A549 (cell line): ENCODE results near the gene ZNF841. TPM values are rescaled to one million over a fixed set of nuclear protein-coding genes. Genes with fewer than 3 reads are reported as not detected.

ENCODE experiments used
- ATAC-seq, 2 experiments: fragments of 200-7000 bp in 1 of 2; fragments of >200 bp in 1 of 2; cut with Nextera tagmentation in 1 of 2; cut with Tn5 transposase in 1 of 2; 3 replicates each; pipeline versions ENCODE4 v1.8.0 to v1.9.1; 2018 to 2020; ENCODE audit warnings: mild to moderate bottlenecking in 1 of 2, moderate library complexity in 1 of 2
- CTCF ChIA-PET: fragments of 300-600 bp; sonication (Branson Sonifier 250); formaldehyde crosslinking; extraction: SDS; loops from one replicate; lab custom pipeline; 2021; ENCODE audit warnings: antibody characterized with exemption, inconsistent platforms; lab: Yijun Ruan, JAX
- POLR2A ChIA-PET: fragments of 350-600 bp; formaldehyde crosslinking; extraction: SDS; loops from one replicate; lab custom pipeline; 2021; ENCODE audit warnings: antibody characterized with exemption, inconsistent platforms; lab: Yijun Ruan, JAX
- DNase-seq, 2 experiments: peaks; one replicate each; pipeline versions ENCODE4 v3.0.0 to v3.0.0-alpha.2; 2011 to 2016; ENCODE audit warnings: low read depth in 1 of 2, low spot score in 1 of 2
- FAIRE-seq: peaks from 2 replicates; lab custom pipeline; 2011; peaks lifted over from hg19 to GRCh38; lab: Jason Lieb, UNC
- H3K27ac ChIP-seq, 2 experiments: fragments of >200 bp; sonication (Bioruptor Twin); formaldehyde crosslinking; 3 replicates each; pipeline ENCODE4 v1.5.1; 2016 to 2017
- H3K4me1 ChIP-seq: fragments of >200 bp; sonication (Bioruptor Twin); formaldehyde crosslinking; 3 replicates; pipeline ENCODE4 v1.6.1; 2016
- H3K4me2 ChIP-seq: fragments of >200 bp; sonication (Bioruptor Twin); formaldehyde crosslinking; 3 replicates; pipeline ENCODE4 v1.6.1; 2016
- H3K4me3 ChIP-seq: fragments of >200 bp; sonication (Bioruptor Twin); formaldehyde crosslinking; 3 replicates; pipeline ENCODE4 v1.5.1; 2016
- H3K9me3 ChIP-seq: fragments of >200 bp; sonication (Bioruptor Twin); formaldehyde crosslinking; 3 replicates; pipeline ENCODE4 v1.6.1; 2016
- ATOH8 ChIP-seq: fragments of 250-450 bp; sonication (Bioruptor Pico); IDR thresholded peaks from 2 replicates; pipeline ENCODE4 v1.5.0; 2020; ENCODE audit warnings: low read depth, mild to moderate bottlenecking, moderate library complexity
- BHLHE40 ChIP-seq: IDR thresholded peaks from 2 replicates; pipeline ENCODE4 v1.6.1; 2012; ENCODE audit warnings: low read depth, low read length, inconsistent platforms
- CEBPB ChIP-seq, 2 experiments: fragments of >200 bp in 1 of 2; sonication (Bioruptor Twin) in 1 of 2; formaldehyde crosslinking in 1 of 2; IDR thresholded peaks; 2 replicates each; pipeline ENCODE4 v1.6.1; 2012 to 2016
- CHD2 ChIP-seq: fragments of 150-350 bp; IDR thresholded peaks from 2 replicates; pipeline ENCODE4 v1.6.1; 2014; ENCODE audit warnings: low read length; ENCODE audit not compliant: partially characterized antibody
- CTCF ChIP-seq: fragments of >200 bp; sonication (Bioruptor Twin); formaldehyde crosslinking; IDR thresholded peaks from 3 replicates; pipeline ENCODE4 v1.5.1; 2016
- EHF ChIP-seq: fragments of 250-450 bp; sonication (Bioruptor Pico); IDR thresholded peaks from 2 replicates; pipeline ENCODE4 v1.5.0; 2020; ENCODE audit warnings: mild to moderate bottlenecking
- FOSL2 ChIP-seq, 2 experiments: fragments of 450-650 bp in 1 of 2; fragments of >200 bp in 1 of 2; sonication (Bioruptor Twin) in 1 of 2; formaldehyde crosslinking; IDR thresholded peaks; 2 replicates each; pipeline versions ENCODE4 v1.5.0 to v1.6.1; 2016 to 2020; ENCODE audit warnings: mild to moderate bottlenecking in 1 of 2, moderate library complexity in 1 of 2
- FOXS1 ChIP-seq: fragments of 250-450 bp; sonication (Bioruptor Pico); IDR thresholded peaks from 2 replicates; pipeline ENCODE4 v1.5.0; 2020; ENCODE audit warnings: mild to moderate bottlenecking, moderate library complexity
- HEYL ChIP-seq: fragments of 250-450 bp; sonication (Bioruptor Pico); IDR thresholded peaks from 2 replicates; pipeline ENCODE4 v1.8.0; 2021; ENCODE audit warnings: mild to moderate bottlenecking, moderate library complexity
- HOXB5 ChIP-seq: fragments of 250-450 bp; sonication (Bioruptor Pico); IDR thresholded peaks from 2 replicates; pipeline ENCODE4 v1.5.0; 2020; ENCODE audit warnings: mild to moderate bottlenecking, moderate library complexity
- JUN ChIP-seq, 2 experiments: fragments of >200 bp; sonication (Bioruptor Twin); formaldehyde crosslinking; IDR thresholded peaks; 2 replicates in 1 of 2; 3 replicates in 1 of 2; pipeline ENCODE4 v1.6.1; 2016 to 2017
- JUNB ChIP-seq: fragments of >200 bp; sonication (Bioruptor Twin); formaldehyde crosslinking; IDR thresholded peaks from 2 replicates; pipeline ENCODE4 v1.6.1; 2016
- KDM5A ChIP-seq: fragments of 200-600 bp; sonication (generic); IDR thresholded peaks from 2 replicates; pipeline ENCODE4 v1.6.1; 2016; ENCODE audit warnings: antibody characterized with exemption, mild to moderate bottlenecking
- MYC ChIP-seq: IDR thresholded peaks from 2 replicates; pipeline ENCODE4 v1.6.1; 2012; ENCODE audit warnings: mild to moderate bottlenecking, inconsistent platforms, low read length, improper control_type of control experiment, borderline replicate concordance
- PHF8 ChIP-seq: fragments of 200-600 bp; sonication (generic); IDR thresholded peaks from 2 replicates; pipeline ENCODE4 v1.6.1; 2016; ENCODE audit warnings: low read depth, mild to moderate bottlenecking, antibody characterized with exemption, moderate library complexity, borderline replicate concordance
- RARB ChIP-seq: fragments of 250-450 bp; sonication (Bioruptor Pico); IDR thresholded peaks from 2 replicates; pipeline ENCODE4 v1.8.0; 2021; ENCODE audit warnings: mild to moderate bottlenecking, moderate library complexity
- RCOR1 ChIP-seq: fragments of 150-350 bp; IDR thresholded peaks from 2 replicates; pipeline ENCODE4 v1.6.1; 2014; ENCODE audit warnings: antibody characterized with exemption, low read length, low read depth
- REST ChIP-seq: fragments of 200-600 bp; sonication (generic); IDR thresholded peaks from 2 replicates; pipeline ENCODE4 v1.6.1; 2016; ENCODE audit warnings: antibody characterized with exemption, mild to moderate bottlenecking, moderate library complexity
- TFCP2L1 ChIP-seq: fragments of 250-450 bp; sonication (Bioruptor Pico); IDR thresholded peaks from 2 replicates; pipeline ENCODE4 v1.5.0; 2021; ENCODE audit warnings: mild to moderate bottlenecking
- ZFP36 ChIP-seq: fragments of 450-650 bp; IDR thresholded peaks from 2 replicates; pipeline ENCODE4 v1.6.1; 2014; ENCODE audit warnings: borderline replicate concordance; ENCODE audit not compliant: partially characterized antibody
- ZSCAN20 ChIP-seq: fragments of 250-450 bp; sonication (Bioruptor Pico); IDR thresholded peaks from 2 replicates; pipeline ENCODE4 v1.8.0; 2022; ENCODE audit warnings: mild to moderate bottlenecking, moderate library complexity
- WGBS: methylation state at CpG from one replicate; pipeline ENCODE4 v1.1.6; 2017; ENCODE audit errors: missing lambda C conversion rate; 5-methylcytosine and 5-hydroxymethylcytosine counted together
- polyA plus RNA-seq, 4 experiments: library from polyadenylated mRNA; depleted of rRNA in 3 of 4; stranded (reverse); fragments of >200 nt; fragmentation: RNase III in 1 of 4; extraction: RNeasy Plus Mini Kit Qiagen cat#74134 plus additional on column Dnase treatment in 1 of 4; gene quantifications; 2 replicates in 3 of 4; 3 replicates in 1 of 4; pipeline ENCODE4 v1.2.3, GENCODE V29; 2011 to 2017

The ZNF841 gene
- polyA plus RNA-seq, 2 of the 4 experiments (the other 2 are of a cell fraction), result 2.2 to 4.9 TPM

GRCh38 chr19:52086481-52086880, 9.1 kb downstream of the ZNF841 start (continued):
- TF ChIP-seq KDM5A (no peak), EHF (CRISPR knock-in tag) (no peak)

GRCh38 chr19:52070496-52070895, 25.1 kb downstream of the ZNF841 start:
- no peak overlapping the region for H3K4me3 ChIP-seq
- no peak for DNase-seq
- TF ChIP-seq KDM5A, result no peak
- no peak for TF ChIP-seq RCOR1
- TF ChIP-seq CHD2, result no peak
- no peak for TF ChIP-seq ZSCAN20 (CRISPR knock-in tag)
- no peak for TF ChIP-seq TFCP2L1 (CRISPR knock-in tag)
- no peak for TF ChIP-seq HOXB5 (CRISPR knock-in tag)
- TF ChIP-seq ATOH8 (CRISPR knock-in tag), result no peak
- TF ChIP-seq RARB (CRISPR knock-in tag), result no peak
- TF ChIP-seq CEBPB (IDR thresholded peaks at IDR 0.05), result no peak
- no peak for TF ChIP-seq HEYL (CRISPR knock-in tag)
- TF ChIP-seq EHF (CRISPR knock-in tag), result no peak
- TF ChIP-seq JUN (IDR thresholded peaks at IDR 0.05), result no peak
- no peak for TF ChIP-seq CTCF
- TF ChIP-seq, all 56 proteins: peak for 0
- FAIRE-seq (no peak), ATAC-seq (no peak)
- no peaks in the 10 kb centered on the region for H3K4me1 ChIP-seq
- no peak overlapping the region for H3K4me2 ChIP-seq
- H3K27ac ChIP-seq, result no peak overlapping the region
- 80% methylated on average over 5 of the region's 5 CpGs for WGBS
- peaks cover 90% of the 10 kb centered on the region for H3K9me3 ChIP-seq
- POLR2A ChIA-PET, result no interaction called here
- CTCF ChIA-PET, result interaction anchor here (0.5 kb wide), 1 partner anchor 98 kb away, joined by 4 read pairs; no protein-coding TSS in a partner anchor

- H3K4me3 ChIP-seq, result no peak overlapping the region
- FAIRE-seq, result no peak
- TF ChIP-seq EHF (CRISPR knock-in tag) (no peak), ATOH8 (CRISPR knock-in tag) (no peak)
- H3K4me2 ChIP-seq, result no peak overlapping the region
- H3K27ac ChIP-seq, result no peak overlapping the region
- ChIA-PET CTCF (no interaction called here), POLR2A (no interaction called here)
- no peak for DNase-seq
- H3K4me1 ChIP-seq, result no peaks in the 10 kb centered on the region
- no peak for ATAC-seq
- WGBS, result 7% methylated on average over 2 of the region's 2 CpGs
- H3K9me3 ChIP-seq, result peaks cover 92% of the 10 kb centered on the region
Measured at GRCh38 chr19:52069653-52070052, 25.9 kb downstream of the ZNF841 start.

- FAIRE-seq (no peak), DNase-seq (no peak), ATAC-seq (no peak)
- WGBS, result 71% methylated on average over 6 of the region's 6 CpGs
- H3K4me2 ChIP-seq, result no peak overlapping the region
- H3K9me3 ChIP-seq, result peaks cover 92% of the 10 kb centered on the region
- no peak overlapping the region for H3K4me3 ChIP-seq
- CTCF ChIA-PET, result no interaction called here
- POLR2A ChIA-PET, result no interaction called here
- H3K4me1 ChIP-seq, result no peaks in the 10 kb centered on the region
- no peak overlapping the region for H3K27ac ChIP-seq
- no peak for TF ChIP-seq REST
- TF ChIP-seq FOSL2 (IDR thresholded peaks at IDR 0.05), result no peak
- no peak for TF ChIP-seq FOSL2 (CRISPR knock-in tag; IDR thresholded peaks at IDR 0.05)
- no peak for TF ChIP-seq RCOR1
- no peak for TF ChIP-seq PHF8
- no peak for TF ChIP-seq BHLHE40
- no peak for TF ChIP-seq ZFP36
- no peak for TF ChIP-seq CEBPB (IDR thresholded peaks at IDR 0.05)
- no peak for TF ChIP-seq JUNB
- no peak for TF ChIP-seq MYC
- TF ChIP-seq CTCF, result no peak
- no peak for TF ChIP-seq FOXS1 (CRISPR knock-in tag)
Measured at GRCh38 chr19:52066258-52066863, 29.2 kb downstream of the ZNF841 start.
